OCI-LY7 (cell line): ENCODE measurements around the gene RPL28. TPM values are rescaled to one million over a fixed set of nuclear protein-coding genes. Genes with fewer than 3 reads are reported as not detected.

Experiments used
- BruUV-seq: library from RNA; stranded (reverse); fragments of 400-500 nt; replicated peaks from 2 replicates; lab custom pipeline; 2021; lab: Mats Ljungman, UMichigan
- CTCF ChIA-PET: fragments of 300-600 bp; sonication (Branson Sonifier 250); formaldehyde crosslinking; loops from one replicate; lab custom pipeline; 2022; ENCODE audit warnings: antibody characterized with exemption; ENCODE audit not compliant: unreplicated experiment; lab: Charles Lee
- POLR2A ChIA-PET: fragments of 300-600 bp; sonication (Branson Sonifier 250); formaldehyde crosslinking; loops from one replicate; lab custom pipeline; 2022; ENCODE audit warnings: antibody characterized with exemption; lab: Charles Lee
- DNase-seq: peaks from one replicate; pipeline ENCODE4 v3.0.0-alpha.2; 2015; ENCODE audit warnings: low spot score
- H2AFZ ChIP-seq: fragments of 200-600 bp; sonication (generic), shearing (Covaris generic); 2 replicates; pipeline ENCODE4 v1.6.1; 2014; ENCODE audit warnings: mild to moderate bottlenecking, antibody characterized with exemption, low read length, moderate library complexity
- H3K27ac ChIP-seq: fragments of 200-600 bp; sonication (generic); 2 replicates; pipeline ENCODE4 v1.5.1; 2014; ENCODE audit warnings: mixed run types, low read depth, mild to moderate bottlenecking, moderate library complexity, low read length, inconsistent platforms; ENCODE audit not compliant: poor library complexity, severe bottlenecking
- H3K36me3 ChIP-seq: fragments of 200-600 bp; sonication (generic); 2 replicates; pipeline ENCODE4 v1.6.1; 2014; ENCODE audit warnings: mild to moderate bottlenecking, antibody characterized with exemption, low read length, moderate library complexity, mixed read lengths; ENCODE audit not compliant: insufficient read depth
- H3K4me1 ChIP-seq: fragments of 200-600 bp; sonication (generic); 2 replicates; pipeline ENCODE4 v1.5.1; 2014; ENCODE audit warnings: mild to moderate bottlenecking, low read length; ENCODE audit not compliant: insufficient read depth, poor library complexity, severe bottlenecking
- H3K4me2 ChIP-seq: fragments of 200-600 bp; sonication (generic); 2 replicates; pipeline ENCODE4 v1.6.1; 2014; ENCODE audit warnings: mild to moderate bottlenecking, low read length
- H3K4me3 ChIP-seq: fragments of 200-600 bp; sonication (generic); 2 replicates; pipeline ENCODE4 v1.5.1; 2014; ENCODE audit warnings: mild to moderate bottlenecking, low read depth, low read length; ENCODE audit not compliant: poor library complexity, severe bottlenecking
- H3K79me2 ChIP-seq: fragments of 200-600 bp; sonication (generic); 2 replicates; pipeline ENCODE4 v1.6.1; 2016; ENCODE audit warnings: low read depth, mild to moderate bottlenecking, low read length, moderate library complexity, mixed read lengths; ENCODE audit not compliant: insufficient read depth
- H3K9me2 ChIP-seq: fragments of 200-600 bp; sonication (generic); 2 replicates; pipeline ENCODE4 v1.6.1; 2016; ENCODE audit warnings: mild to moderate bottlenecking, low read length, mixed read lengths; ENCODE audit not compliant: insufficient read depth
- H3K9me3 ChIP-seq: fragments of 200-600 bp; sonication (generic); 2 replicates; pipeline ENCODE4 v1.6.1; 2014; ENCODE audit warnings: mild to moderate bottlenecking, mixed run types, low read length, mixed read lengths
- H4K20me1 ChIP-seq: fragments of 200-600 bp; sonication (generic); 2 replicates; pipeline ENCODE4 v1.6.1; 2014; ENCODE audit warnings: mild to moderate bottlenecking, antibody characterized with exemption, low read length, moderate library complexity, mixed read lengths; ENCODE audit not compliant: insufficient read depth
- CTCF ChIP-seq: fragments of 200-600 bp; sonication (generic); conservative IDR thresholded peaks from 2 replicates; pipeline ENCODE4 v1.5.1; 2014; ENCODE audit warnings: mild to moderate bottlenecking, antibody characterized with exemption, low read length, moderate library complexity, mixed read lengths
- EZH2phosphoT487 ChIP-seq: fragments of 200-600 bp; sonication (generic); IDR thresholded peaks from 2 replicates; pipeline ENCODE4 v1.6.1; 2018; ENCODE audit warnings: low read depth, borderline replicate concordance, mild to moderate bottlenecking, mixed run types, antibody characterized with exemption, low read length, moderate library complexity, mixed read lengths
- intact Hi-C: fragments of 100-400 bp; cut with micrococcal nuclease; formaldehyde crosslinking; loops from one replicate; pipeline ENCODE4 v1.10.0; 2022; ENCODE audit not compliant: unreplicated experiment
- total RNA-seq, 2 experiments: library from RNA; depleted of rRNA in 1 of 2; stranded (reverse); fragments of >200 nt in 1 of 2; shearing (Covaris generic) in 1 of 2; gene quantifications; 2 replicates each; pipeline ENCODE4 v1.2.3, GENCODE V29; 2014 to 2022

Gene RPL28
- total RNA-seq, 2 experiments from 2014 or later: 872 to 2,656 TPM

GRCh38 chr19:55387736-55388497 lies 2.2 kb downstream of the RPL28 start:
- TF ChIP-seq EZH2phosphoT487: no peak
- intact Hi-C loops: no loop called here
- peaks cover 58% of the 10 kb centered on the region for H3K36me3 ChIP-seq
- ChIA-PET POLR2A (no interaction called here), CTCF (interaction anchor here (1.1 kb wide), 1 partner anchor 32 kb away, joined by 3 read pairs; no protein-coding TSS in a partner anchor)
- no peak for DNase-seq
- H4K20me1 ChIP-seq: peaks cover 27% of the 10 kb centered on the region
- H3K4me3 ChIP-seq: peak overlapping the region; percentile 87
- BruUV-seq: no TSS peak
- H3K27ac ChIP-seq: peak overlapping the region; percentile 91
- no peaks in the 10 kb centered on the region for H3K9me2 ChIP-seq
- peak overlapping the region; percentile 98 for H3K4me2 ChIP-seq
- no peak overlapping the region for H2AFZ ChIP-seq
- H3K4me1 ChIP-seq: peaks cover 45% of the 10 kb centered on the region
- peaks cover 42% of the 10 kb centered on the region for H3K79me2 ChIP-seq
- no peaks in the 10 kb centered on the region for H3K9me3 ChIP-seq

- DNase-seq: no peak
- peaks cover 58% of the 10 kb centered on the region for H3K36me3 ChIP-seq
- no peak overlapping the region for H3K4me3 ChIP-seq
- POLR2A ChIA-PET: no interaction called here
- H4K20me1 ChIP-seq: peaks cover 27% of the 10 kb centered on the region
- CTCF ChIA-PET: interaction anchor here (1.1 kb wide), 1 partner anchor 34 kb away, joined by 3 read pairs; no protein-coding TSS in a partner anchor
- H3K9me3 ChIP-seq: no peaks in the 10 kb centered on the region
- intact Hi-C loops: no loop called here
- H3K4me1 ChIP-seq: peaks cover 36% of the 10 kb centered on the region
- H3K79me2 ChIP-seq: peaks cover 35% of the 10 kb centered on the region
- no TSS peak for BruUV-seq
- TF ChIP-seq CTCF (no peak), EZH2phosphoT487 (no peak)
- H3K27ac ChIP-seq: no peak overlapping the region
- peak overlapping the region; percentile 98 for H3K4me2 ChIP-seq
- no peaks in the 10 kb centered on the region for H3K9me2 ChIP-seq
- H2AFZ ChIP-seq: no peak overlapping the region
Observed at GRCh38 chr19:55389386-55390317, 3.9 kb downstream of the RPL28 start.

- H3K9me3 ChIP-seq: no peaks in the 10 kb centered on the region
- no peak overlapping the region for H3K4me3 ChIP-seq
- no peaks in the 10 kb centered on the region for H3K9me2 ChIP-seq
- CTCF ChIA-PET: no interaction called here
- no peak for DNase-seq
- peaks cover 32% of the 10 kb centered on the region for H3K79me2 ChIP-seq
- POLR2A ChIA-PET: interaction anchor here (0.7 to 0.9 kb wide), 2 partner anchors 12 to 233 kb away, joined by 3 read pairs; partner anchors contain the start of gene TNNI3
- H3K4me2 ChIP-seq: peak overlapping the region; percentile 15; the same call in 1 of the 2 replicates
- peaks cover 58% of the 10 kb centered on the region for H3K36me3 ChIP-seq
- intact Hi-C loops: no loop called here
- H2AFZ ChIP-seq: no peak overlapping the region
- no TSS peak for BruUV-seq
- H3K4me1 ChIP-seq: peaks cover 31% of the 10 kb centered on the region
- H4K20me1 ChIP-seq: peaks cover 27% of the 10 kb centered on the region
- TF ChIP-seq CTCF (no peak), EZH2phosphoT487 (no peak)
- H3K27ac ChIP-seq: peak overlapping the region; percentile 35
Observed at GRCh38 chr19:55390461-55390880, 4.7 kb downstream of the RPL28 start.
